HepG2 (cell line): ENCODE results near the gene RBBP9. TPM values are rescaled to one million over a fixed set of nuclear protein-coding genes. Genes with fewer than 3 reads are reported as not detected.
A peak's percentile ranks its signal among the peaks of the same experiment; 100 is the strongest.

Experiments
- ATF7-NPFF ChIP-seq: sonication (generic); formaldehyde crosslinking; IDR thresholded peaks from 2 replicates; pipeline ENCODE4 v1.8.1; 2023; ENCODE audit warnings: mild to moderate bottlenecking, low read depth, missing genetic modification reagents, moderate library complexity
- GTF3A ChIP-seq: sonication (generic); formaldehyde crosslinking; conservative IDR thresholded peaks from 2 replicates; pipeline ENCODE4 v1.4.0; 2020; ENCODE audit warnings: mild to moderate bottlenecking, missing genetic modification reagents
- ISL2 ChIP-seq: sonication (generic); formaldehyde crosslinking; IDR thresholded peaks from 2 replicates; pipeline ENCODE4 v1.5.0; 2020; ENCODE audit warnings: missing genetic modification reagents
- PAX8 ChIP-seq: sonication (generic); formaldehyde crosslinking; IDR thresholded peaks from 2 replicates; pipeline ENCODE4 v1.8.0; 2022; ENCODE audit warnings: mild to moderate bottlenecking, missing genetic modification reagents, borderline replicate concordance
- SYNCRIP ChIP-seq: fragments of 200-400 bp; formaldehyde crosslinking; IDR thresholded peaks from 2 replicates; pipeline ENCODE4 v1.6.1; 2018; ENCODE audit warnings: mild to moderate bottlenecking, low read depth, low read length; ENCODE audit not compliant: insufficient read depth
- TBL1XR1 ChIP-seq: fragments of 150-350 bp; IDR thresholded peaks from 2 replicates; pipeline ENCODE4 v1.6.1; 2014; ENCODE audit warnings: borderline replicate concordance, low read length; ENCODE audit not compliant: partially characterized antibody
- ZBTB20 ChIP-seq: sonication (generic); formaldehyde crosslinking; IDR thresholded peaks from 2 replicates; pipeline ENCODE4 v1.8.1; 2023; ENCODE audit warnings: missing genetic modification reagents, low read depth, mild to moderate bottlenecking, borderline replicate concordance
- ZNF549 ChIP-seq: sonication (generic); formaldehyde crosslinking; IDR thresholded peaks from 2 replicates; pipeline ENCODE4 v1.5.0; 2020; ENCODE audit warnings: missing genetic modification reagents
- ZNF850 ChIP-seq: sonication (generic); formaldehyde crosslinking; conservative IDR thresholded peaks from 2 replicates; pipeline ENCODE4 v1.9.0; 2021; ENCODE audit warnings: mild to moderate bottlenecking, missing genetic modification reagents
- polyA plus RNA-seq, 8 experiments: library from polyadenylated mRNA; depleted of rRNA in 3 of 8; stranded (reverse) in 7 of 8; unstranded in 1 of 8; fragments of >200 nt; fragmentation: Illumina TruSeq in 4 of 8; extraction: Trizol in 4 of 8; gene quantifications; 2 replicates each; pipeline versions ENCODE4 v1.2.1 to v1.2.3, GENCODE V29; 2011 to 2016; ENCODE audit warnings: low read depth in 4 of 8, missing spikeins in 1 of 8, mixed read lengths in 1 of 8; ENCODE audit not compliant: insufficient read depth in 1 of 8
- total RNA-seq, 5 experiments: library from RNA; depleted of rRNA; stranded (reverse); fragments of >200 nt; fragmentation: Illumina TruSeq; extraction: Trizol; gene quantifications; 2 replicates each; pipeline ENCODE4 v1.2.3, GENCODE V29; 2016; ENCODE audit warnings: low read depth in 1 of 5
- TF ChIP-seq, protein P1 (sequence below): sonication (generic); formaldehyde crosslinking; IDR thresholded peaks from 2 replicates; pipeline ENCODE4 v1.5.0; 2020; ENCODE audit warnings: mild to moderate bottlenecking, missing genetic modification reagents
- TF ChIP-seq, protein P2 (sequence below): sonication (generic); formaldehyde crosslinking; IDR thresholded peaks from 2 replicates; pipeline ENCODE4 v1.4.0; 2020; ENCODE audit warnings: missing genetic modification reagents, borderline replicate concordance
- TF ChIP-seq, protein P3 (sequence below): sonication (generic); formaldehyde crosslinking; IDR thresholded peaks from 2 replicates; pipeline ENCODE4 v1.4.0; 2020; ENCODE audit warnings: missing genetic modification reagents, mild to moderate bottlenecking, borderline replicate concordance
- TF ChIP-seq, protein P4 (sequence below): sonication (generic); formaldehyde crosslinking; IDR thresholded peaks from 2 replicates; pipeline ENCODE4 v1.4.0; 2020; ENCODE audit warnings: missing genetic modification reagents, borderline replicate concordance
- TF ChIP-seq, protein P5 (sequence below): sonication (generic); formaldehyde crosslinking; IDR thresholded peaks from 2 replicates; pipeline ENCODE4 v1.4.0; 2020; ENCODE audit warnings: missing genetic modification reagents, mild to moderate bottlenecking, borderline replicate concordance
- TF ChIP-seq, protein P6 (sequence below): sonication (generic); formaldehyde crosslinking; IDR thresholded peaks from 2 replicates; pipeline ENCODE4 v1.8.0; 2023; ENCODE audit warnings: mild to moderate bottlenecking, missing genetic modification reagents

Gene RBBP9
- total and polyA plus RNA-seq, 2 of the 13 experiments (the other 11 are each of a cell fraction or from before 2014, with no cell fraction given), result 28.0 to 56.3 TPM

DNA sequence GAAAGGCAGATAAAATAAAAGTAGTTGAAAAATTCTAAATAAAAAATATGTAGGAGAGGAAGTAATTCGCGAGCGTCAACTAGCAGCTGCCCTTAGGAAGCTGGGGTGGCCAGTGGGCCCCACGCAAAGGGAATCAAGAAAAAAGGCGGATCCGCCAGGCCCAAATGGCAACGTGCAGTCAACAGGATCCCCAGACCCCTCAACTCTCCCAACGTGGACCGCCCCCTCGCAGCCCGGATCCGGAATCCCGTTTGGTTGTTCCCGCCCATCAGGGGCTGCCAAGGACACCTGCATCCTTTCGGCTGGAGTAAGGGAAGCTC, 30.5 kb downstream of the RBBP9 start (continued):
- TF ChIP-seq TBL1XR1, result no peak
- TF ChIP-seq, protein P1, sequence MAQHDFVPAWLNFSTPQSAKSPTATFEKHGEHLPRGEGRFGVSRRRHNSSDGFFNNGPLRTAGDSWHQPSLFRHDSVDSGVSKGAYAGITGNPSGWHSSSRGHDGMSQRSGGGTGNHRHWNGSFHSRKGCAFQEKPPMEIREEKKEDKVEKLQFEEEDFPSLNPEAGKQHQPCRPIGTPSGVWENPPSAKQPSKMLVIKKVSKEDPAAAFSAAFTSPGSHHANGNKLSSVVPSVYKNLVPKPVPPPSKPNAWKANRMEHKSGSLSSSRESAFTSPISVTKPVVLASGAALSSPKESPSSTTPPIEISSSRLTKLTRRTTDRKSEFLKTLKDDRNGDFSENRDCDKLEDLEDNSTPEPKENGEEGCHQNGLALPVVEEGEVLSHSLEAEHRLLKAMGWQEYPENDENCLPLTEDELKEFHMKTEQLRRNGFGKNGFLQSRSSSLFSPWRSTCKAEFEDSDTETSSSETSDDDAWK (CRISPR knock-in tag), result no peak
- TF ChIP-seq ATF7-NPFF, result peak; percentile 0; the same call in 1 of the 2 replicates
- TF ChIP-seq, protein P2, sequence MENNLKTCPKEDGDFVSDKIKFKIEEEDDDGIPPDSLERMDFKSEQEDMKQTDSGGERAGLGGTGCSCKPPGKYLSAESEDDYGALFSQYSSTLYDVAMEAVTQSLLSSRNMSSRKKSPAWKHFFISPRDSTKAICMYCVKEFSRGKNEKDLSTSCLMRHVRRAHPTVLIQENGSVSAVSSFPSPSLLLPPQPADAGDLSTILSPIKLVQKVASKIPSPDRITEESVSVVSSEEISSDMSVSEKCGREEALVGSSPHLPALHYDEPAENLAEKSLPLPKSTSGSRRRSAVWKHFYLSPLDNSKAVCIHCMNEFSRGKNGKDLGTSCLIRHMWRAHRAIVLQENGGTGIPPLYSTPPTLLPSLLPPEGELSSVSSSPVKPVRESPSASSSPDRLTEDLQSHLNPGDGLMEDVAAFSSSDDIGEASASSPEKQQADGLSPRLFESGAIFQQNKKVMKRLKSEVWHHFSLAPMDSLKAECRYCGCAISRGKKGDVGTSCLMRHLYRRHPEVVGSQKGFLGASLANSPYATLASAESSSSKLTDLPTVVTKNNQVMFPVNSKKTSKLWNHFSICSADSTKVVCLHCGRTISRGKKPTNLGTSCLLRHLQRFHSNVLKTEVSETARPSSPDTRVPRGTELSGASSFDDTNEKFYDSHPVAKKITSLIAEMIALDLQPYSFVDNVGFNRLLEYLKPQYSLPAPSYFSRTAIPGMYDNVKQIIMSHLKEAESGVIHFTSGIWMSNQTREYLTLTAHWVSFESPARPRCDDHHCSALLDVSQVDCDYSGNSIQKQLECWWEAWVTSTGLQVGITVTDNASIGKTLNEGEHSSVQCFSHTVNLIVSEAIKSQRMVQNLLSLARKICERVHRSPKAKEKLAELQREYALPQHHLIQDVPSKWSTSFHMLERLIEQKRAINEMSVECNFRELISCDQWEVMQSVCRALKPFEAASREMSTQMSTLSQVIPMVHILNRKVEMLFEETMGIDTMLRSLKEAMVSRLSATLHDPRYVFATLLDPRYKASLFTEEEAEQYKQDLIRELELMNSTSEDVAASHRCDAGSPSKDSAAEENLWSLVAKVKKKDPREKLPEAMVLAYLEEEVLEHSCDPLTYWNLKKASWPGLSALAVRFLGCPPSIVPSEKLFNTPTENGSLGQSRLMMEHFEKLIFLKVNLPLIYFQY (CRISPR knock-in tag), result peak; percentile 5; the same call in 1 of the 2 replicates
- no peak for TF ChIP-seq ZBTB20
- TF ChIP-seq, protein P3, sequence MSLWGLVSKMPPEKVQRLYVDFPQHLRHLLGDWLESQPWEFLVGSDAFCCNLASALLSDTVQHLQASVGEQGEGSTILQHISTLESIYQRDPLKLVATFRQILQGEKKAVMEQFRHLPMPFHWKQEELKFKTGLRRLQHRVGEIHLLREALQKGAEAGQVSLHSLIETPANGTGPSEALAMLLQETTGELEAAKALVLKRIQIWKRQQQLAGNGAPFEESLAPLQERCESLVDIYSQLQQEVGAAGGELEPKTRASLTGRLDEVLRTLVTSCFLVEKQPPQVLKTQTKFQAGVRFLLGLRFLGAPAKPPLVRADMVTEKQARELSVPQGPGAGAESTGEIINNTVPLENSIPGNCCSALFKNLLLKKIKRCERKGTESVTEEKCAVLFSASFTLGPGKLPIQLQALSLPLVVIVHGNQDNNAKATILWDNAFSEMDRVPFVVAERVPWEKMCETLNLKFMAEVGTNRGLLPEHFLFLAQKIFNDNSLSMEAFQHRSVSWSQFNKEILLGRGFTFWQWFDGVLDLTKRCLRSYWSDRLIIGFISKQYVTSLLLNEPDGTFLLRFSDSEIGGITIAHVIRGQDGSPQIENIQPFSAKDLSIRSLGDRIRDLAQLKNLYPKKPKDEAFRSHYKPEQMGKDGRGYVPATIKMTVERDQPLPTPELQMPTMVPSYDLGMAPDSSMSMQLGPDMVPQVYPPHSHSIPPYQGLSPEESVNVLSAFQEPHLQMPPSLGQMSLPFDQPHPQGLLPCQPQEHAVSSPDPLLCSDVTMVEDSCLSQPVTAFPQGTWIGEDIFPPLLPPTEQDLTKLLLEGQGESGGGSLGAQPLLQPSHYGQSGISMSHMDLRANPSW (CRISPR knock-in tag), result 0 out of 2 replicates have a peak, but pooled peaks have one; percentile 18
- TF ChIP-seq, protein P4, sequence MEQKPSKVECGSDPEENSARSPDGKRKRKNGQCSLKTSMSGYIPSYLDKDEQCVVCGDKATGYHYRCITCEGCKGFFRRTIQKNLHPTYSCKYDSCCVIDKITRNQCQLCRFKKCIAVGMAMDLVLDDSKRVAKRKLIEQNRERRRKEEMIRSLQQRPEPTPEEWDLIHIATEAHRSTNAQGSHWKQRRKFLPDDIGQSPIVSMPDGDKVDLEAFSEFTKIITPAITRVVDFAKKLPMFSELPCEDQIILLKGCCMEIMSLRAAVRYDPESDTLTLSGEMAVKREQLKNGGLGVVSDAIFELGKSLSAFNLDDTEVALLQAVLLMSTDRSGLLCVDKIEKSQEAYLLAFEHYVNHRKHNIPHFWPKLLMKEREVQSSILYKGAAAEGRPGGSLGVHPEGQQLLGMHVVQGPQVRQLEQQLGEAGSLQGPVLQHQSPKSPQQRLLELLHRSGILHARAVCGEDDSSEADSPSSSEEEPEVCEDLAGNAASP (CRISPR knock-in tag), result no peak
- no peak for TF ChIP-seq ZNF850
- no peak for TF ChIP-seq GTF3A (CRISPR knock-in tag)
- TF ChIP-seq, protein P5, sequence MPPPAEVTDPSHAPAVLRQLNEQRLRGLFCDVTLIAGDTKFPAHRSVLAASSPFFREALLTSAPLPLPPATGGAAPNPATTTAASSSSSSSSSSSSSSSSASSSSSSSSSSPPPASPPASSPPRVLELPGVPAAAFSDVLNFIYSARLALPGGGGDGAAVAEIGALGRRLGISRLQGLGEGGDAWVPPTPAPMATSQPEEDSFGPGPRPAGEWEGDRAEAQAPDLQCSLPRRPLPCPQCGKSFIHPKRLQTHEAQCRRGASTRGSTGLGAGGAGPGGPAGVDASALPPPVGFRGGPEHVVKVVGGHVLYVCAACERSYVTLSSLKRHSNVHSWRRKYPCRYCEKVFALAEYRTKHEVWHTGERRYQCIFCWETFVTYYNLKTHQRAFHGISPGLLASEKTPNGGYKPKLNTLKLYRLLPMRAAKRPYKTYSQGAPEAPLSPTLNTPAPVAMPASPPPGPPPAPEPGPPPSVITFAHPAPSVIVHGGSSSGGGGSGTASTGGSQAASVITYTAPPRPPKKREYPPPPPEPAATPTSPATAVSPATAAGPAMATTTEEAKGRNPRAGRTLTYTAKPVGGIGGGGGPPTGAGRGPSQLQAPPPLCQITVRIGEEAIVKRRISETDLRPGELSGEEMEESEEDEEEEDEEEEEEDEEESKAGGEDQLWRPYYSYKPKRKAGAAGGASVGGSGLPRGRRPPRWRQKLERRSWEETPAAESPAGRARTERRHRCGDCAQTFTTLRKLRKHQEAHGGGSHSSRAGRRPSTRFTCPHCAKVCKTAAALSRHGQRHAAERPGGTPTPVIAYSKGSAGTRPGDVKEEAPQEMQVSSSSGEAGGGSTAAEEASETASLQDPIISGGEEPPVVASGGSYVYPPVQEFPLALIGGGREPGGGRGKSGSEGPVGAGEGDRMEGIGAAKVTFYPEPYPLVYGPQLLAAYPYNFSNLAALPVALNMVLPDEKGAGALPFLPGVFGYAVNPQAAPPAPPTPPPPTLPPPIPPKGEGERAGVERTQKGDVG (CRISPR knock-in tag), result 0 out of 2 replicates have a peak, but pooled peaks have one; percentile 66
- TF ChIP-seq PAX8, result 0 out of 2 replicates have a peak, but pooled peaks have one; percentile 54
- TF ChIP-seq ISL2 (CRISPR knock-in tag), result no peak
- peak; percentile 40; the same call in 1 of the 2 replicates for TF ChIP-seq ZNF549 (CRISPR knock-in tag)
- TF ChIP-seq SYNCRIP, result no peak
- TF ChIP-seq, protein P6, sequence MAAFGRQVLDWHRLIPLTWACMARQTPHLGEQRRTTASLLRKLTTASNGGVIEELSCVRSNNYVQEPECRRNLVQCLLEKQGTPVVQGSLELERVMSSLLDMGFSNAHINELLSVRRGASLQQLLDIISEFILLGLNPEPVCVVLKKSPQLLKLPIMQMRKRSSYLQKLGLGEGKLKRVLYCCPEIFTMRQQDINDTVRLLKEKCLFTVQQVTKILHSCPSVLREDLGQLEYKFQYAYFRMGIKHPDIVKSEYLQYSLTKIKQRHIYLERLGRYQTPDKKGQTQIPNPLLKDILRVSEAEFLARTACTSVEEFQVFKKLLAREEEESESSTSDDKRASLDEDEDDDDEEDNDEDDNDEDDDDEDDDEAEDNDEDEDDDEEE, result no peak; the same call in 1 of the 2 replicates
